HepG2 (cell line): ENCODE results near the gene SLC12A5. TPM values are rescaled to one million over a fixed set of nuclear protein-coding genes. Genes with fewer than 3 reads are reported as not detected.
A peak's percentile ranks its signal among the peaks of the same experiment; 100 is the strongest.

ENCODE experiments used
- ARNTL ChIP-seq: sonication (generic); formaldehyde crosslinking; IDR thresholded peaks from 2 replicates; pipeline ENCODE4 v1.4.0; 2020; ENCODE audit warnings: mild to moderate bottlenecking, missing genetic modification reagents
- ELF1 ChIP-seq: sonication (generic); formaldehyde crosslinking; IDR thresholded peaks from 2 replicates; pipeline ENCODE4 v1.4.0; 2020; ENCODE audit warnings: missing genetic modification reagents
- ELF4 ChIP-seq: sonication (generic); formaldehyde crosslinking; IDR thresholded peaks from 2 replicates; pipeline ENCODE4 v1.5.0; 2020; ENCODE audit warnings: missing genetic modification reagents, mild to moderate bottlenecking, moderate library complexity, borderline replicate concordance
- FOXP4 ChIP-seq: sonication (generic); formaldehyde crosslinking; IDR thresholded peaks from 2 replicates; pipeline ENCODE4 v1.4.0; 2020; ENCODE audit warnings: missing genetic modification reagents
- GATAD2A ChIP-seq: IDR thresholded peaks from 2 replicates; pipeline ENCODE4 v1.6.1; 2016
- LCORL ChIP-seq, 2 experiments: fragments of 450-650 bp in 1 of 2; sonication (generic) in 1 of 2; formaldehyde crosslinking in 1 of 2; IDR thresholded peaks; 2 replicates each; pipeline versions ENCODE4 v1.5.0 to v1.6.1; 2017 to 2020; ENCODE audit warnings: antibody characterized with exemption in 1 of 2, missing genetic modification reagents in 1 of 2
- SMAD3 ChIP-seq: sonication (generic); formaldehyde crosslinking; IDR thresholded peaks from 2 replicates; pipeline ENCODE4 v1.4.0; 2020; ENCODE audit warnings: missing genetic modification reagents
- SMAD9 ChIP-seq: sonication (generic); formaldehyde crosslinking; IDR thresholded peaks from 2 replicates; pipeline ENCODE4 v1.5.1; 2020; ENCODE audit warnings: mild to moderate bottlenecking, missing genetic modification reagents
- TGIF2 ChIP-seq: IDR thresholded peaks from 2 replicates; pipeline ENCODE4 v1.6.1; 2016; ENCODE audit warnings: control low read depth, missing compliant biosample characterization
- ZBTB20 ChIP-seq: sonication (generic); formaldehyde crosslinking; IDR thresholded peaks from 2 replicates; pipeline ENCODE4 v1.8.1; 2023; ENCODE audit warnings: missing genetic modification reagents, low read depth, mild to moderate bottlenecking, borderline replicate concordance
- ZNF280D ChIP-seq: sonication (generic); formaldehyde crosslinking; IDR thresholded peaks from 2 replicates; pipeline ENCODE4 v1.5.1; 2020; ENCODE audit warnings: mild to moderate bottlenecking, missing genetic modification reagents
- ZNF331 ChIP-seq: sonication (generic); formaldehyde crosslinking; IDR thresholded peaks from 2 replicates; pipeline ENCODE4 v1.4.0; 2020; ENCODE audit warnings: missing genetic modification reagents
- ZNF350 ChIP-seq: sonication (generic); formaldehyde crosslinking; IDR thresholded peaks from 2 replicates; pipeline ENCODE4 v1.4.0; 2020; ENCODE audit warnings: mild to moderate bottlenecking, low read depth, missing genetic modification reagents, borderline replicate concordance
- ZNF432 ChIP-seq: sonication (generic); formaldehyde crosslinking; IDR thresholded peaks from 2 replicates; pipeline ENCODE4 v1.5.0; 2020; ENCODE audit warnings: missing genetic modification reagents, mild to moderate bottlenecking, borderline replicate concordance
- ZNF710 ChIP-seq: sonication (generic); formaldehyde crosslinking; IDR thresholded peaks from 2 replicates; pipeline ENCODE4 v1.5.0; 2020; ENCODE audit warnings: mild to moderate bottlenecking, missing genetic modification reagents, borderline replicate concordance
- ZNF724P ChIP-seq: sonication (generic); formaldehyde crosslinking; IDR thresholded peaks from 2 replicates; pipeline ENCODE4 v1.8.0; 2022; ENCODE audit warnings: missing genetic modification reagents, borderline replicate concordance
- ZNF761 ChIP-seq: sonication (generic); formaldehyde crosslinking; conservative IDR thresholded peaks from 2 replicates; pipeline ENCODE4 v1.4.0; 2020; ENCODE audit warnings: mild to moderate bottlenecking, missing genetic modification reagents
- polyA plus RNA-seq, 8 experiments: library from polyadenylated mRNA; depleted of rRNA in 3 of 8; stranded (reverse) in 7 of 8; unstranded in 1 of 8; fragments of >200 nt; fragmentation: Illumina TruSeq in 4 of 8; extraction: Trizol in 4 of 8; gene quantifications; 2 replicates each; pipeline versions ENCODE4 v1.2.1 to v1.2.3, GENCODE V29; 2011 to 2016; ENCODE audit warnings: low read depth in 4 of 8, missing spikeins in 1 of 8, mixed read lengths in 1 of 8; ENCODE audit not compliant: insufficient read depth in 1 of 8
- total RNA-seq, 5 experiments: library from RNA; depleted of rRNA; stranded (reverse); fragments of >200 nt; fragmentation: Illumina TruSeq; extraction: Trizol; gene quantifications; 2 replicates each; pipeline ENCODE4 v1.2.3, GENCODE V29; 2016; ENCODE audit warnings: low read depth in 1 of 5
- TF ChIP-seq, protein P1 (sequence below): IDR thresholded peaks from 2 replicates; pipeline ENCODE4 v1.6.1; 2016; ENCODE audit warnings: missing genetic modification reagents, missing compliant biosample characterization
- TF ChIP-seq, protein P2 (sequence below): sonication (generic); formaldehyde crosslinking; IDR thresholded peaks from 2 replicates; pipeline ENCODE4 v1.4.0; 2020; ENCODE audit warnings: missing genetic modification reagents

SLC12A5 gene
- total and polyA plus RNA-seq, 2 of the 13 experiments (the other 11 are each of a cell fraction or from before 2014, with no cell fraction given): 4.3 to 5.4 TPM

DNA sequence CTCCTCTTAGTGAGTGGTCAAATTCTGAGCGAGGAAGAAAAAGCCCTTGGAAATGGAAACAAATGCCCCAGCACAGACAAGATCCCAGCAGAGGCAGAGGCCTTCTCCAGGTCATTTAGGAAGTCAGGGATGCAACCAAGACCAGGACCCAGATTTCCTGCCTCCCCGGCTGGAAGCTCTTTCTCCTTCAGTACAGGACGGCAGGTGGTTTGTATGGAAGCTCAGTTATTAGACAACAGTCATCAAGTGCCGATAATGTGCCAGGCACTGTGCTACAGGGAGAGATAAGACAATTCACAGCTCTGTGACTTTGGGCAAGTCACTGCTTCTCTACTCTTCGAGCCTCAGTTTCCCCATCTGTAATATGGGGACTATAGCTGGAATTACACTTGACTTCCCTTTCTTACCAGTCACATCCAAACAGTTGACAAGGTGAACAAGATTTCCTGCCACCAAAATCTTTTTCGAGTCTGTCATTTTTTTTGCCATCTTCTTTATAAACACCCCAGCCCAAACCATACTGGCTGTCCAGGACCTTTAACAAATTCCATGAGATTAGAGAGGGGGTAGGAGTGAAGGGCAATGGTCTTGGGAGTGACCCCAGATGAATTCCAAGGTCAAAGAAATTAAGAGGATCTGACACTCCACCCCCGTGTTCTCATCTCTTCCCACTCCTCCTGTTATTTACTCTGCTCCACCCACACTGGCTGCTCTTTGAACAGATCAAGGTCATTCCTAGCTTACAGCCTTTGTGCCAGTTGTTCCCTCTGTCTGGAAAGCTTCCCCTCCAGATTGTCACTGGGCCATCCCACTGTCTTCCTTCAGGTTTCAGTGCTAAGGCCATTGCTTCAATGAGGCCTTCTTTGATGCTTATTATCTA, 14.3 kb upstream of the SLC12A5 start (continued):
- TF ChIP-seq FOXP4 (peak; percentile 83), ZNF761 (peak; percentile 6; the same call in 1 of the 2 replicates), ZNF724P (CRISPR knock-in tag) (0 out of 2 replicates have a peak, but pooled peaks have one; percentile 19), ELF4 (CRISPR knock-in tag) (no peak), ZNF350 (CRISPR knock-in tag) (peak; percentile 64; the same call in 1 of the 2 replicates), ARNTL (CRISPR knock-in tag) (peak; percentile 32; the same call in 1 of the 2 replicates), ZNF710 (peak; percentile 65; the same call in 1 of the 2 replicates), TGIF2 (CRISPR knock-in tag) (peak; percentile 47; the same call in 1 of the 2 replicates), SMAD3 (peak; percentile 44; the same call in 1 of the 2 replicates), ZNF331 (peak; percentile 38; the same call in 1 of the 2 replicates), LCORL (IDR thresholded peaks at IDR 0.05) (peak; percentile 7; the same call in 1 of the 2 replicates), LCORL (CRISPR knock-in tag; IDR thresholded peaks at IDR 0.05) (peak; percentile 56; the same call in 1 of the 2 replicates), GATAD2A (CRISPR knock-in tag) (peak; percentile 94), ELF1 (CRISPR knock-in tag) (0 out of 2 replicates have a peak, but pooled peaks have one; percentile 24), ZNF432 (no peak), ZBTB20 (peak; percentile 32; the same call in 1 of the 2 replicates), SMAD9 (CRISPR knock-in tag) (0 out of 2 replicates have a peak, but pooled peaks have one; percentile 36), ZNF280D (peak; percentile 32; the same call in 1 of the 2 replicates)
- TF ChIP-seq, protein P1, sequence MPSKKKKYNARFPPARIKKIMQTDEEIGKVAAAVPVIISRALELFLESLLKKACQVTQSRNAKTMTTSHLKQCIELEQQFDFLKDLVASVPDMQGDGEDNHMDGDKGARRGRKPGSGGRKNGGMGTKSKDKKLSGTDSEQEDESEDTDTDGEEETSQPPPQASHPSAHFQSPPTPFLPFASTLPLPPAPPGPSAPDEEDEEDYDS (CRISPR knock-in tag): 0 out of 2 replicates have a peak, but pooled peaks have one; percentile 18
- TF ChIP-seq, protein P2, sequence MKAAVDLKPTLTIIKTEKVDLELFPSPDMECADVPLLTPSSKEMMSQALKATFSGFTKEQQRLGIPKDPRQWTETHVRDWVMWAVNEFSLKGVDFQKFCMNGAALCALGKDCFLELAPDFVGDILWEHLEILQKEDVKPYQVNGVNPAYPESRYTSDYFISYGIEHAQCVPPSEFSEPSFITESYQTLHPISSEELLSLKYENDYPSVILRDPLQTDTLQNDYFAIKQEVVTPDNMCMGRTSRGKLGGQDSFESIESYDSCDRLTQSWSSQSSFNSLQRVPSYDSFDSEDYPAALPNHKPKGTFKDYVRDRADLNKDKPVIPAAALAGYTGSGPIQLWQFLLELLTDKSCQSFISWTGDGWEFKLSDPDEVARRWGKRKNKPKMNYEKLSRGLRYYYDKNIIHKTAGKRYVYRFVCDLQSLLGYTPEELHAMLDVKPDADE (CRISPR knock-in tag): 0 out of 2 replicates have a peak, but pooled peaks have one; percentile 5
